HepG2 (cell line): ENCODE measurements around the gene HLA-DOA. TPM values are rescaled to one million over a fixed set of nuclear protein-coding genes. Genes with fewer than 3 reads are reported as not detected.

Experiments used
- ARID5B ChIP-seq: IDR thresholded peaks from 2 replicates; pipeline ENCODE4 v1.4.0; 2020; ENCODE audit warnings: mild to moderate bottlenecking, missing genetic modification reagents
- CSRNP2 ChIP-seq: sonication (generic); formaldehyde crosslinking; conservative IDR thresholded peaks from 2 replicates; pipeline ENCODE4 v1.8.0; 2022; ENCODE audit warnings: low read depth, missing genetic modification reagents
- DRAP1 ChIP-seq: IDR thresholded peaks from 2 replicates; pipeline ENCODE4 v1.6.1; 2016; ENCODE audit warnings: missing genetic modification reagents, missing compliant biosample characterization
- MLLT10 ChIP-seq: sonication (generic); formaldehyde crosslinking; IDR thresholded peaks from 2 replicates; pipeline ENCODE4 v1.4.0; 2020; ENCODE audit warnings: missing genetic modification reagents
- MNT ChIP-seq: fragments of 450-650 bp; IDR thresholded peaks from 2 replicates; pipeline ENCODE4 v1.6.1; 2016
- NFAT5 ChIP-seq: sonication (generic); formaldehyde crosslinking; IDR thresholded peaks from 2 replicates; pipeline ENCODE4 v1.4.0; 2020; ENCODE audit warnings: missing genetic modification reagents
- SNRNP70 ChIP-seq: fragments of 200-400 bp; formaldehyde crosslinking; IDR thresholded peaks from 2 replicates; pipeline ENCODE4 v1.6.1; 2017; ENCODE audit warnings: mild to moderate bottlenecking, low read depth, low read length, moderate library complexity
- TCF7L2 ChIP-seq: IDR thresholded peaks from 2 replicates; pipeline ENCODE4 v1.6.1; 2011; ENCODE audit warnings: mild to moderate bottlenecking, low read depth, low read length, moderate library complexity
- TOPORS ChIP-seq: sonication (generic); formaldehyde crosslinking; IDR thresholded peaks from 2 replicates; pipeline ENCODE4 v1.8.0; 2023; ENCODE audit warnings: mild to moderate bottlenecking, missing genetic modification reagents
- XBP1 ChIP-seq: sonication (generic); formaldehyde crosslinking; IDR thresholded peaks from 2 replicates; pipeline ENCODE4 v1.5.0; 2020; ENCODE audit warnings: missing genetic modification reagents
- ZNF101 ChIP-seq: sonication (generic); formaldehyde crosslinking; IDR thresholded peaks from 2 replicates; pipeline ENCODE4 v1.4.0; 2020; ENCODE audit warnings: mild to moderate bottlenecking, low read depth, missing genetic modification reagents, borderline replicate concordance
- ZNF580 ChIP-seq: IDR thresholded peaks from 2 replicates; pipeline ENCODE4 v1.6.1; 2016; ENCODE audit warnings: low read depth, borderline replicate concordance
- ZNF83 ChIP-seq: sonication (generic); formaldehyde crosslinking; IDR thresholded peaks from 2 replicates; pipeline ENCODE4 v1.4.0; 2020; ENCODE audit warnings: missing genetic modification reagents, mild to moderate bottlenecking, borderline replicate concordance
- ZSCAN22 ChIP-seq: sonication (generic); formaldehyde crosslinking; IDR thresholded peaks from 2 replicates; pipeline ENCODE4 v1.4.0; 2020; ENCODE audit warnings: mild to moderate bottlenecking, missing genetic modification reagents
- polyA plus RNA-seq, 8 experiments: library from polyadenylated mRNA; depleted of rRNA in 3 of 8; stranded (reverse) in 7 of 8; unstranded in 1 of 8; fragments of >200 nt; fragmentation: Illumina TruSeq in 4 of 8; extraction: Trizol in 4 of 8; gene quantifications; 2 replicates each; pipeline versions ENCODE4 v1.2.1 to v1.2.3, GENCODE V29; 2011 to 2016; ENCODE audit warnings: low read depth in 4 of 8, missing spikeins in 1 of 8, mixed read lengths in 1 of 8; ENCODE audit not compliant: insufficient read depth in 1 of 8
- total RNA-seq, 5 experiments: library from RNA; depleted of rRNA; stranded (reverse); fragments of >200 nt; fragmentation: Illumina TruSeq; extraction: Trizol; gene quantifications; 2 replicates each; pipeline ENCODE4 v1.2.3, GENCODE V29; 2016; ENCODE audit warnings: low read depth in 1 of 5

HLA-DOA gene
- total and polyA plus RNA-seq, 2 of the 13 experiments (the other 11 are each of a cell fraction or from before 2014, with no cell fraction given): 0.03 to 0.09 TPM

GRCh38 chr6:32972353-32973143, 36.8 kb downstream of the HLA-DOA start (continued):
- TF ChIP-seq ARID5B (0 out of 2 replicates have a peak, but pooled peaks have one; percentile 7), TCF7L2 (no peak), CSRNP2 (CRISPR knock-in tag) (0 out of 2 replicates have a peak, but pooled peaks have one; percentile 57), DRAP1 (CRISPR knock-in tag) (no peak), NFAT5 (CRISPR knock-in tag) (no peak; the same call in 1 of the 2 replicates), ZSCAN22 (CRISPR knock-in tag) (peak; percentile 47; the same call in 1 of the 2 replicates), SNRNP70 (no peak), ZNF83 (0 out of 2 replicates have a peak, but pooled peaks have one; percentile 29), XBP1 (CRISPR knock-in tag) (no peak), ZNF580 (CRISPR knock-in tag) (peak; percentile 7; the same call in 1 of the 2 replicates), ZNF101 (CRISPR knock-in tag) (no peak), MNT (no peak), TOPORS (CRISPR knock-in tag) (no peak; the same call in 1 of the 2 replicates), MLLT10 (CRISPR knock-in tag) (peak; percentile 76)
